Astrocyte (in vitro differentiated cells and primary cell): Measurements from ENCODE around the gene SEC11A. TPM values are rescaled to one million over a fixed set of nuclear protein-coding genes. Genes with fewer than 3 reads are reported as not detected.
"Not testable (repeated sequence)": the region's sequence is repeated elsewhere in the genome, so short reads cannot be mapped to it uniquely, and the experiment has no call there.

Experiments
- DNase-seq: peaks from one replicate; pipeline ENCODE4 v3.0.0-alpha.2; 2010; ENCODE audit warnings: low read depth
- FAIRE-seq: peaks from 2 replicates; lab custom pipeline; 2011; peaks lifted over from hg19 to GRCh38; lab: Jason Lieb, UNC
- H2AFZ ChIP-seq: 2 replicates; pipeline ENCODE4 v1.6.0; 2012; ENCODE audit warnings: low read depth, low read length, inconsistent platforms
- H3K27ac ChIP-seq: 2 replicates; pipeline ENCODE4 v1.5.1; 2011; ENCODE audit warnings: low read depth, low read length, inconsistent platforms
- H3K27me3 ChIP-seq: 2 replicates; pipeline ENCODE4 v1.6.0; 2011; ENCODE audit warnings: low read length, inconsistent platforms; ENCODE audit not compliant: insufficient read depth
- H3K36me3 ChIP-seq: 2 replicates; pipeline ENCODE4 v1.5.1; 2011; ENCODE audit warnings: low read length, inconsistent platforms; ENCODE audit not compliant: insufficient read depth
- H3K4me1 ChIP-seq: 2 replicates; pipeline ENCODE4 v1.5.1; 2011; ENCODE audit warnings: low read length, inconsistent platforms; ENCODE audit not compliant: insufficient read depth
- H3K4me2 ChIP-seq: 2 replicates; pipeline ENCODE4 v1.6.0; 2012; ENCODE audit warnings: low read length, inconsistent platforms
- H3K4me3 ChIP-seq: 2 replicates; pipeline ENCODE4 v1.5.1; 2011; ENCODE audit warnings: low read depth, mild to moderate bottlenecking, low read length, inconsistent platforms; ENCODE audit not compliant: insufficient read depth
- H3K79me2 ChIP-seq: 2 replicates; pipeline ENCODE4 v1.6.0; 2012; ENCODE audit warnings: mild to moderate bottlenecking, low read length, inconsistent platforms; ENCODE audit not compliant: insufficient read depth
- H3K9ac ChIP-seq: 2 replicates; pipeline ENCODE4 v1.6.0; 2012; ENCODE audit warnings: mild to moderate bottlenecking, low read length, inconsistent platforms
- H3K9me3 ChIP-seq: 2 replicates; pipeline ENCODE4 v1.5.1; 2012; ENCODE audit warnings: low read depth, mild to moderate bottlenecking, low read length, inconsistent platforms; ENCODE audit not compliant: insufficient read depth
- H4K20me1 ChIP-seq: 2 replicates; pipeline ENCODE4 v1.6.0; 2012; ENCODE audit warnings: low read length, inconsistent platforms; ENCODE audit not compliant: insufficient read depth
- H3K27ac Mint-ChIP-seq: one replicate; pipeline ENCODE4 v1.8.0; 2021; ENCODE audit warnings: mild to moderate bottlenecking, mixed read lengths; ENCODE audit not compliant: unreplicated experiment
- H3K27me3 Mint-ChIP-seq: one replicate; pipeline ENCODE4 v1.8.0; 2021; ENCODE audit warnings: low read depth, mixed read lengths; ENCODE audit not compliant: unreplicated experiment
- H3K36me3 Mint-ChIP-seq: one replicate; pipeline ENCODE4 v1.8.0; 2021; ENCODE audit warnings: low read depth, mixed read lengths; ENCODE audit not compliant: unreplicated experiment
- H3K4me1 Mint-ChIP-seq: one replicate; pipeline ENCODE4 v1.8.0; 2021; ENCODE audit warnings: low read depth, mixed read lengths; ENCODE audit not compliant: unreplicated experiment
- H3K4me3 Mint-ChIP-seq: one replicate; pipeline ENCODE4 v1.8.0; 2021; ENCODE audit warnings: mild to moderate bottlenecking, moderate library complexity, mixed read lengths; ENCODE audit not compliant: unreplicated experiment
- H3K9me3 Mint-ChIP-seq: one replicate; pipeline ENCODE4 v1.8.0; 2021; ENCODE audit warnings: mild to moderate bottlenecking, mixed read lengths; ENCODE audit not compliant: unreplicated experiment
- EZH2 ChIP-seq: IDR thresholded peaks from 2 replicates; pipeline ENCODE4 v1.6.1; 2012; ENCODE audit warnings: mild to moderate bottlenecking, low read length, inconsistent platforms; ENCODE audit not compliant: insufficient read depth
- total RNA-seq: library from RNA; stranded (reverse); gene quantifications from 2 replicates; pipeline ENCODE4 v1.2.1, GENCODE V29; 2021
- TF ChIP-seq, protein P1 (sequence below): IDR thresholded peaks from 2 replicates; pipeline ENCODE4 v1.5.1; 2011; ENCODE audit warnings: low read depth, mild to moderate bottlenecking, inconsistent platforms, low read length, moderate library complexity; ENCODE audit not compliant: insufficient read depth

The SEC11A gene
- total RNA-seq, 1 donor from 2014 or later, result 198 TPM

GRCh38 chr15:84645496-84645895 lies 70.4 kb downstream of the SEC11A start:
- no peak overlapping the region for H3K9ac ChIP-seq
- Mint-ChIP-seq H3K27me3 (no peaks in the 10 kb centered on the region), H3K27ac (no peak overlapping the region), H3K4me1 (no peaks in the 10 kb centered on the region), H3K36me3 (peaks cover 11% of the 10 kb centered on the region), H3K9me3 (no peaks in the 10 kb centered on the region), H3K4me3 (no peak overlapping the region)
- H3K9me3 ChIP-seq, result no peaks in the 10 kb centered on the region
- DNase-seq, result no peak
- peaks cover 11% of the 10 kb centered on the region for H3K79me2 ChIP-seq
- peaks cover 44% of the 10 kb centered on the region for H4K20me1 ChIP-seq
- no peak for FAIRE-seq
- TF ChIP-seq, protein P1, sequence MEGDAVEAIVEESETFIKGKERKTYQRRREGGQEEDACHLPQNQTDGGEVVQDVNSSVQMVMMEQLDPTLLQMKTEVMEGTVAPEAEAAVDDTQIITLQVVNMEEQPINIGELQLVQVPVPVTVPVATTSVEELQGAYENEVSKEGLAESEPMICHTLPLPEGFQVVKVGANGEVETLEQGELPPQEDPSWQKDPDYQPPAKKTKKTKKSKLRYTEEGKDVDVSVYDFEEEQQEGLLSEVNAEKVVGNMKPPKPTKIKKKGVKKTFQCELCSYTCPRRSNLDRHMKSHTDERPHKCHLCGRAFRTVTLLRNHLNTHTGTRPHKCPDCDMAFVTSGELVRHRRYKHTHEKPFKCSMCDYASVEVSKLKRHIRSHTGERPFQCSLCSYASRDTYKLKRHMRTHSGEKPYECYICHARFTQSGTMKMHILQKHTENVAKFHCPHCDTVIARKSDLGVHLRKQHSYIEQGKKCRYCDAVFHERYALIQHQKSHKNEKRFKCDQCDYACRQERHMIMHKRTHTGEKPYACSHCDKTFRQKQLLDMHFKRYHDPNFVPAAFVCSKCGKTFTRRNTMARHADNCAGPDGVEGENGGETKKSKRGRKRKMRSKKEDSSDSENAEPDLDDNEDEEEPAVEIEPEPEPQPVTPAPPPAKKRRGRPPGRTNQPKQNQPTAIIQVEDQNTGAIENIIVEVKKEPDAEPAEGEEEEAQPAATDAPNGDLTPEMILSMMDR, result no peak
- TF ChIP-seq EZH2, result no peak
- no peaks in the 10 kb centered on the region for H3K4me1 ChIP-seq
- no peaks in the 10 kb centered on the region for H3K27me3 ChIP-seq
- peaks cover 59% of the 10 kb centered on the region for H3K36me3 ChIP-seq
- no peak overlapping the region for H3K27ac ChIP-seq
- no peak overlapping the region for H3K4me3 ChIP-seq
- no peak overlapping the region for H3K4me2 ChIP-seq
- no peak overlapping the region for H2AFZ ChIP-seq

DNA sequence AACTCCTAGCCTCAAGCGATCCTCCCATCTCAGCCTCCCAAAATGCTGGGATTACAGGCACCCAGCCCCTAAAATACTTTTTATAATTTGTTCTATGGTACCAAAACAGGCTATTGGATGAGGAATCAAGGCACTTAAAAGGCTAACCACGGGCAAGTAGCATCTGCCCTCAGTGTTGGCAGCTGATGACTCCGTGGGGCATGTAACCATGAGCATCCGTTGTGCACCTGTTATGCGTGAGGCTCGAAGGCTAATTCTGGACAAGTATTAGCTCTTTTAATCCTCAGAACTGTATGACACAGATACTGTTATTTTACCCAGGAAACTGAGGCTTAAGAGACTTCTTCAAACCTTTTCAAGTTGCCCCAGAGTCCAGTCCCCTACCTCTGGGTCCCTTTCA lies 72.1 kb downstream of the SEC11A start:
- peaks cover 69% of the 10 kb centered on the region for H3K36me3 ChIP-seq
- no peak overlapping the region for H2AFZ ChIP-seq
- no peak overlapping the region for H3K4me3 ChIP-seq
- H4K20me1 ChIP-seq, result peaks cover 41% of the 10 kb centered on the region
- DNase-seq (no peak), FAIRE-seq (no peak)
- TF ChIP-seq EZH2, result no peak
- TF ChIP-seq, protein P1, result no peak
- no peak overlapping the region for H3K27ac ChIP-seq
- H3K27ac Mint-ChIP-seq, result no peak overlapping the region
- no peaks in the 10 kb centered on the region for H3K4me1 Mint-ChIP-seq
- no peaks in the 10 kb centered on the region for H3K9me3 ChIP-seq
- H3K4me2 ChIP-seq, result no peak overlapping the region
- peaks cover 16% of the 10 kb centered on the region for H3K36me3 Mint-ChIP-seq
- H3K27me3 ChIP-seq, result no peaks in the 10 kb centered on the region
- H3K9me3 Mint-ChIP-seq, result no peaks in the 10 kb centered on the region
- H3K9ac ChIP-seq, result no peak overlapping the region
- H3K4me3 Mint-ChIP-seq, result no peak overlapping the region
- no peaks in the 10 kb centered on the region for H3K27me3 Mint-ChIP-seq
- no peaks in the 10 kb centered on the region for H3K4me1 ChIP-seq
- peaks cover 11% of the 10 kb centered on the region for H3K79me2 ChIP-seq

DNA sequence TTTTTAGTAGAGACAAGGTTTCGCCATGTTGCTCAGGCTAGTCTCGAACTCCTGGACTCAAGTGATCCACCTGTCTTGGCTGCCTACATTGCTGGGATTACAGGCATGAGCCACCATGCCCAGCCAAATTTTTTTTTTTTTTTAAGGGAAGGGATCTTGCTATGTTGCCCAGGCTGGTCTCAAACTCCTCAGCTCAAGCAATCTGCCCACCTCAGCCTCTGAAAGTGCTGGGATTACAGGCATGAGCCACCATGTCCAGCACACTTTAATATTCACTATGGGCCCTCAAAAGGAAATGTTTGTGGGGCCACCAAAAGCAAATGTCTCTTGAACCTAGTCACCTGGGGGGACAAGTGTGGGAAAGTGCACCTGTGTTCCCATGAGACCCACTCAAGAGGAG lies 73.3 kb downstream of the SEC11A start:
- Histone ChIP-seq H4K20me1 (peaks cover 31% of the 10 kb centered on the region), H3K36me3 (peaks cover 61% of the 10 kb centered on the region)
- H3K27me3 Mint-ChIP-seq, H3K4me1 ChIP-seq, H3K9me3 Mint-ChIP-seq, H3K4me1 Mint-ChIP-seq, H3K79me2 ChIP-seq, DNase-seq, H3K27me3 ChIP-seq, H3K4me2 ChIP-seq, H3K4me3 Mint-ChIP-seq, H3K9me3 ChIP-seq, H3K9ac ChIP-seq, H3K4me3 ChIP-seq, FAIRE-seq, H3K27ac Mint-ChIP-seq, H2AFZ ChIP-seq, H3K27ac ChIP-seq: not testable (repeated sequence)
- peaks cover 16% of the 10 kb centered on the region for H3K36me3 Mint-ChIP-seq

GRCh38 chr15:84641871-84642270 lies 74.1 kb downstream of the SEC11A start:
- DNase-seq, H3K27me3 Mint-ChIP-seq, FAIRE-seq, H3K27me3 ChIP-seq, H3K9ac ChIP-seq, H3K4me2 ChIP-seq, H3K9me3 ChIP-seq, H3K4me1 ChIP-seq, H3K9me3 Mint-ChIP-seq, H3K27ac ChIP-seq, H3K79me2 ChIP-seq, H3K4me3 Mint-ChIP-seq, H3K4me3 ChIP-seq, H2AFZ ChIP-seq, H3K27ac Mint-ChIP-seq, H3K4me1 Mint-ChIP-seq: not testable (repeated sequence)
- Histone ChIP-seq H4K20me1 (peaks cover 25% of the 10 kb centered on the region), H3K36me3 (peaks cover 57% of the 10 kb centered on the region)
- peaks cover 13% of the 10 kb centered on the region for H3K36me3 Mint-ChIP-seq
